Right hindlimb (tissue), 1 donor: ENCODE data around the gene DPY30.

Source experiments
- DNase-seq: peaks from one replicate; pipeline ENCODE4 v3.0.0-alpha.2; 2018

DPY30 gene

DNA sequence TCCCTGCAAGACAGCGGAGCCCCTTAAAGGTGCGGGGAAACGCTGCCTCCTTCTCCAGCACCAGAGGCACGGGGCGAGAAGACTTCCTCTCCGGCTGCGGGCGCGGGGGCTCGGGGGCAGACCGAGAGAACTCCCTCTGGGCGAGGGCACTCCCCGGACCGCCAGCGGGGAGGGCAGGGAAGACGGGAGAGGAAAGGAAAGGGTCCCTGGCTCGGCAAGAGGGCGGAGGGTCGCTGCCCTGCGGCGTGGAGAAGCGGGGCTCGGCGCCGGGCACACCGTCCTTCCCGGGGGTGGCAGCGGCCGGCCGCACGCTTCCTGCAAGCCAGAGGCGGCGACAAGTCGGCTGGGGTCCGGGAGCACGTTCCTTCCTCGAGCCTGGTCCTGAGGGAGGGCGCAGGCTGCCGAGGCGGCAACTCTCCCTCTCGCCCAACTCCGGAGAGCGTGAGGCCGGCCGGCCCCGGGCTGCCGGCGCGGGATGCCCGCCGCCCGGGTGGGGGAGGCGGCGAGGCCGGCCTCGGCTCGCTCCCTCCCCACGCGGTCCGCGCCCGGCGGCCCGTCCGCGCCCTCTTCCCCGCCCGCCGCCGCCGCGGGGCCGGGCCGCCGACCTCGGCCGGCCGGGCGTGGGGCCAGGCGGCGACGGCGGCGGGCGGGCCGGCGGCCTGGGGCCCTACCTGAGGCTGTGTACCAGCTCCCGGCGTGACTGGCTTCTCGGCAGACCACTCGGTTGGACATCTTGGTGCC is 29.9 kb downstream of the DPY30 start:
- peak; percentile 51 for DNase-seq

- peak; percentile 44 for DNase-seq
These were observed 30.6 kb downstream of the DPY30 start for GRCh38 chr2:32008805-32009515.

DNA sequence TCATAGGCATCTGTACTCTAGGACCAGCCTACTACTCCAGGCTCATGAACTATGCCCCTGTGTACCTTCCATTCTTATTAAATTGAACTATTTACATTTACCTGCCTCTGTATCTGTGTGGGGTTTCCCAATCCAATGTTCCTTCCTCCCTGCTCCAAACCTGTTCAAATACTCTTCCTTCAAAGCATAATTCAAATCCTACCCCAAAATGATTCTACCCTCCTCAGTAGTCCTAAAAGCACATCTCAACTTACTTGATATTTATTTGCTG is 32.5 kb downstream of the DPY30 start:
- DNase-seq = no peak

- no peak for DNase-seq
These were observed 34.1 kb downstream of the DPY30 start for GRCh38 chr2:32005371-32005976.

DNA sequence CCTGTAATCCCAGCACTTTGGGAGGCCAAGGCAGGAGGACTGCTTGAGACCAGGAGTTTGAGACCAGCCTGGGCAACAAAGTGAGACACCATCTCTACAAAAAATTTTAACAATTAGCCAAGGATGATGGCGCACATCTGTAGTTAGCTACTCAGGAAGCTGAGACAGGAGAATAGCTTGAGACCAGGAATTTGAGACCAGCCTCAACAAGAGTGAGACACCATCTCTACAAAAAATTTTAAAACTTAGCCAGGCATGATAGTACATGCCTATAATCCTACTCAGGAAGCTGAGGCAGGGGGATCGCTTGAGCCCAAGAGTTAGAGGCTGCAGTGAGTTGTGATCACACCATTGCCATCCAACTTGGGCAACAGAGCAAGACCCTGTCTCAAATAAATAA is 35.8 kb downstream of the DPY30 start:
- no peak for DNase-seq

- DNase-seq = no peak
These were observed 37.2 kb downstream of the DPY30 start for GRCh38 chr2:32002406-32002805.

DNA sequence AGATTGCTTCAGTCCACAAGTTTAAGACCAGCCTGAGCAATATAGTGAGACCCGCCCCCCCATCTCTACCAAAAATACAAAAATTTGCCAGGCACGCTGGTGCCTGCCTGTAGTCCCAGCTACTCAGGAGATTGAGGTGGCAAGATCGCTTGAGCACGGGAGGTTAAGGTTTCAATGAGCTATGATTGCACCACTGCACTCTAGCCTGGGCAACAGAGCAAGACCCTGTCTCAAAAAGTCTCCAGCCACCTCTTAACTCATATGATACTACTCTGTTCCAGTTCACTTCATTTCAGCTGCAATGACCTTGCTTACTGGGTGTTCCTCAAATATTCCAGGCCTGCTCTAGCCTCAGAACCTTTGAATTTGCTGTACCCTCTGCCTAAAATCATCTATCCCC is 40.2 kb downstream of the DPY30 start:
- DNase-seq = no peak

DNA sequence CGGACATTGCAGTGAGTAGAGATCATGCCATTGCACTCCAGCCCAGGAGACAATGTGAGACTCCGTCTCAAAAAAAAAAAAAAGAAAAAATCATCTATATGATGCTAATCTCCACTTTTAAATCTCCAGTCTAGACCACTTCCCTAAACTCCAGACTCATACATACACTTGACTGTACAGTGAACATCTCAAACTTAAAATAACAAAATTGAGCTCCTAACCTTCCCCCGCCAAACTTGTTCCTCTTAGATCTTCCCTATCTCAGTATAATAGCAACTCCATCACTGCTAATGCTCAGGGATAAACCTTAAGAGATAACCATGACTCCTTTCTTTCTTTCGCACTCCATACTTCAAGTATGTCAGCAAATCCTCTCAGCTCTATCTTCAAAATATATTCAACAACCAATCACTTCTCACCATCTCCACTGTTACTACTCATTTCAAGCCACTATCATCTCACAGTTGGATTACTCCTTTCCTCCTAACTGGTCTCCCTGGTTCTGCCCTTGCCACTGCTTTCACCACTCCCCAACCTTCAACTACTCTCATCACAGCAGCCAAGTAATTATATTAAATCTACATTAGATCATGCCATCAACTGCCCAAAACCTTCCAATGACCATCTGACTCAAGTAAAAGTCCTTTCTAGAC is 40.7 kb downstream of the DPY30 start:
- DNase-seq = no peak

GRCh38 chr2:31997653-31998052 is 42.0 kb downstream of the DPY30 start:
- DNase-seq = no peak

- DNase-seq = no peak
These were observed 42.9 kb downstream of the DPY30 start for GRCh38 chr2:31996571-31997150.

DNA sequence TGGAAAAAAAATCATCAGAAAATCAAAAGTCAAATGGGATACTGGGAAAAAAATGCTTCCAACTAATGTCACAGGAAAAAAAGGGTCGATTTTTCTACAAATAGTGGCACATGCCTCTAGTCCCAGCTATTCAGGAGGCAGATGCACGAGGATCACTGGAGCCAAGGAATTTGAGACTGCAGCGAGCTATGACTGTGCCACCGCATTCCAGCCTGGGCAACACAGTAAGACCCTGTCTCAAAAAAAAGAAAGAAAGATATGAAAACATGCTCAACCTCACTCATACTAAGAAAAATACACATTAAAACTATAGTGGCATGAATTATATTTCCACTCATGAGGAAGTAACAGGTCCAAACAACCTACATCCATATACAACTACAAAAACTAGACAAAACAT is 46.7 kb downstream of the DPY30 start:
- DNase-seq = no peak

DNA sequence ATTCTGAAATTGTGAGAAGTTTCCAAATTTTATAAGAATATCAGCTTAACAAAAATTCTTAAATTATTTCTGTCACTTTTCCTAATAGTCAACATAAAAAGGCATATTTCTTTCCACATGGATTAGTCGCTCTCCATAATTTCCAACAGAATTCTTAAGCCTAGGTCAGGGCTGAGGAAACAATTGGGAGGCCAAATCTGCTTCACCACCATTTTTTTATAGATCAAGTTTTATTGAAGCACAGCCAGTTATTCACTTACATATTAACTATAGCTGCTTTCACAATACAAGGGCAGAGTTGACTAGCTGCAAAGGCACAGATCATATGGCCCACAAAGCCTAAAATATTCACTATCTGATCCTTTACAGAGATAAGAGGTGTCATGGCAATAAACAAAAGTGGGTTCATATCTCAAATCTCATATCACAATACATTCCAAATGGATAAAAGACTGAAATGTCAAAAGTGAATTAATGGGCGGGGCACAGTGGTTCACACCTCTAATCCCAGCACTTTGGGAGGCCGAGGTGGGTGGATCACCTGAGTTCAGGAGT is 47.5 kb downstream of the DPY30 start:
- no peak for DNase-seq

- DNase-seq = no peak
These were observed 49.7 kb downstream of the DPY30 start for GRCh38 chr2:31989946-31990345.

GRCh38 chr2:31987454-31988220 is 52.0 kb downstream of the DPY30 start:
- no peak for DNase-seq

DNA sequence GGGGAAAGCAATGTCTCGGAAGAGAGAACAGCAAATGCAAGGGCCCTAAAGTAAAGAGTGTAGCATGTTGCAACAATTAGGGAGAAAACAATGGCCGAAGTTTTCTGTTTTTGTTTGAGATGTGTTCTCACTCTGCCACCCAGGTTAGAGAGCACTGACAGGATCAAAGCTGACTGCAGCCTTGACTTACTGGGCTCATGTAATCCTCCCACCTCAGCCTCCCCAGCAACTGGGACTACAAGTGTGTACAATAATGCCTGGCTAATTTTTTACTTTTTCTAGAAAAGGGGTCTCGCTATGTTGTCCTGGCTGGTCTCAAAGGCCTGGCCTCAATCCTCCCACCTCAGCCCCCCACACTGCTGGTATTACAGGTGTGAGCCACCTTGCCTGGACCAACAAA is 52.7 kb downstream of the DPY30 start:
- DNase-seq = no peak

GRCh38 chr2:31983762-31984467 is 55.7 kb downstream of the DPY30 start:
- DNase-seq = no peak

GRCh38 chr2:31980674-31981356 is 58.8 kb downstream of the DPY30 start:
- DNase-seq = no peak

DNA sequence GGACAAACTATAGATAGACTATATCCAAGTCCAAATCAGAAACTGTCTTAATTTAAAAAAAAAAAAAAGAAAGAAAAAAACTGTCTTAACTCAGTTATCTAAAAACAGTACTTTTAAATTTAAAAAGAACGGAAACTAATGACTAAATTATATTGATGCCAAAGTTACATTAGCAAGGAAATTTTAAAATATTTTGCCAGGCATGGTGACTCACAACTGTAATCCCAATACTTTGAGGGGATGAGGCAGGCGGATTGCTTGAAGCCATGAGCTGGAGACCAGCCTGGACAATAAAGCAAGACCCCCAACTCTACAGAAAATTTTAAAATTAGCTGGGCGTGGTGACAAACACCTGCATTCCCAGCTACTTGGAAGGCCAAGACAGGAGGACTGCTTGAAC is 59.6 kb downstream of the DPY30 start:
- no peak for DNase-seq

- DNase-seq = no peak
These were observed 60.6 kb downstream of the DPY30 start for GRCh38 chr2:31979018-31979417.

- no peak for DNase-seq
These were observed 61.2 kb downstream of the DPY30 start for GRCh38 chr2:31978436-31978835.
